Suprapubic skin (tissue), 3 donors: Measurements from ENCODE around the gene PAFAH2.

Experiments used
- CTCF ChIP-seq, 2 donors: fragments of 200-600 bp in 1 of 2; fragments of 450-650 bp in 1 of 2; sonication (generic) in 1 of 2; IDR thresholded peaks; one replicate each; pipeline ENCODE4 v1.5.1; 2016 to 2019; ENCODE audit warnings: antibody characterized with exemption in 2 of 2, mild to moderate bottlenecking in 1 of 2, moderate library complexity in 1 of 2
- EP300 ChIP-seq: sonication (generic); formaldehyde crosslinking; IDR thresholded peaks from one replicate; pipeline ENCODE4 v1.6.1; 2017; ENCODE audit warnings: antibody characterized with exemption
- POLR2A ChIP-seq, 2 donors: fragments of 450-650 bp; IDR thresholded peaks; one replicate each; pipeline ENCODE4 v1.6.1; 2017; ENCODE audit warnings: antibody characterized with exemption in 2 of 2, mild to moderate bottlenecking in 2 of 2, moderate library complexity in 2 of 2

- TF ChIP-seq CTCF (IDR thresholded peaks at IDR 0.05) (no peak), POLR2A (IDR thresholded peaks at IDR 0.05) (no peak), EP300 (no peak)
Measured at GRCh38 chr1:25945761-25946160, 52.1 kb downstream of the PAFAH2 start.
